Right lobe of liver (tissue), 6 donors: ENCODE data around the gene ZNF584. TPM values are rescaled to one million over a fixed set of nuclear protein-coding genes. Genes with fewer than 3 reads are reported as not detected.

ENCODE experiments used
- ATAC-seq, 4 donors: fragments of 200-7000 bp; cut with Tn5 transposase; one replicate each; pipeline ENCODE4 v1.9.1; 2020; ENCODE audit warnings: mild to moderate bottlenecking in 4 of 4, moderate library complexity in 4 of 4
- DNase-seq, 3 donors: peaks; one replicate each; pipeline ENCODE4 v3.0.0-alpha.2; 2020
- H3K27ac ChIP-seq, 3 donors: fragments of 200-600 bp; one replicate each; pipeline ENCODE4 v1.8.0; 2022
- H3K27me3 ChIP-seq, 2 donors: fragments of 200-600 bp; one replicate each; pipeline ENCODE4 v1.8.0; 2022
- H3K36me3 ChIP-seq, 4 donors: fragments of 200-600 bp; sonication (generic) in 1 of 4; one replicate each; pipeline versions ENCODE4 v1.5.1 to v1.8.0; 2017 to 2022; ENCODE audit warnings: control low read depth in 1 of 4
- H3K4me1 ChIP-seq, 4 donors: fragments of 200-600 bp; sonication (generic) in 1 of 4; one replicate each; pipeline versions ENCODE4 v1.5.1 to v1.8.0; 2017 to 2022; ENCODE audit warnings: control low read depth in 1 of 4
- H3K4me3 ChIP-seq, 3 donors: fragments of 200-600 bp; one replicate each; pipeline ENCODE4 v1.8.0; 2022
- H3K9me3 ChIP-seq, 4 donors: fragments of 200-600 bp; sonication (generic) in 1 of 4; one replicate each; pipeline versions ENCODE4 v1.5.1 to v1.8.0; 2017 to 2022; ENCODE audit warnings: control low read depth in 1 of 4
- POLR2A ChIP-seq: fragments of 450-650 bp; IDR thresholded peaks from one replicate; pipeline ENCODE4 v1.6.1; 2017; ENCODE audit warnings: antibody characterized with exemption, mild to moderate bottlenecking
- WGBS: methylation state at CpG from one replicate; pipeline ENCODE4 v1.1.6; 2018; ENCODE audit warnings: low coverage, low lambda C conversion rate; ENCODE audit not compliant: insufficient coverage; ENCODE audit errors: missing lambda C conversion rate; 5-methylcytosine and 5-hydroxymethylcytosine counted together
- intact Hi-C, 2 donors: fragments of 100-400 bp; cut with DNase I; formaldehyde crosslinking; loops; one replicate each; pipeline versions ENCODE4 v1.11.2 to v1.14.1; 2022
- total RNA-seq, 6 experiments: library from RNA; depleted of rRNA in 2 of 6; stranded (reverse); fragments of >200 nt in 2 of 6; fragmentation: NEBNext Ultra II Directional in 3 of 6; extraction: Animal tissue kit (Norgen Biotek cat#: 25700) in 3 of 6; gene quantifications; one replicate each; pipeline versions ENCODE4 v1.1.0 to v1.2.4, GENCODE V29; 2016 to 2023
- TF ChIP-seq, protein P1 (sequence below), 4 donors: fragments of 200-600 bp in 3 of 4; fragments of 450-650 bp in 1 of 4; IDR thresholded peaks; one replicate each; pipeline versions ENCODE4 v1.5.1 to v1.8.0; 2016 to 2022; ENCODE audit warnings: antibody characterized with exemption in 4 of 4, mild to moderate bottlenecking in 2 of 4
- donor health status: DM: no; HTN: yes; CAD: no.
- donor health status: DM: no; HTN: no; CAD: no.
- donor health status: DM: no; HTN: no; CAD: no.
- donor health status: DM: no; HTN: yes; CAD: no.
- donor health status: DM: no; HTN: yes; CAD: no.

ZNF584 gene
- total RNA-seq, 6 experiments from 2014 or later: 5.6 to 12.1 (median 6.6) TPM

DNA sequence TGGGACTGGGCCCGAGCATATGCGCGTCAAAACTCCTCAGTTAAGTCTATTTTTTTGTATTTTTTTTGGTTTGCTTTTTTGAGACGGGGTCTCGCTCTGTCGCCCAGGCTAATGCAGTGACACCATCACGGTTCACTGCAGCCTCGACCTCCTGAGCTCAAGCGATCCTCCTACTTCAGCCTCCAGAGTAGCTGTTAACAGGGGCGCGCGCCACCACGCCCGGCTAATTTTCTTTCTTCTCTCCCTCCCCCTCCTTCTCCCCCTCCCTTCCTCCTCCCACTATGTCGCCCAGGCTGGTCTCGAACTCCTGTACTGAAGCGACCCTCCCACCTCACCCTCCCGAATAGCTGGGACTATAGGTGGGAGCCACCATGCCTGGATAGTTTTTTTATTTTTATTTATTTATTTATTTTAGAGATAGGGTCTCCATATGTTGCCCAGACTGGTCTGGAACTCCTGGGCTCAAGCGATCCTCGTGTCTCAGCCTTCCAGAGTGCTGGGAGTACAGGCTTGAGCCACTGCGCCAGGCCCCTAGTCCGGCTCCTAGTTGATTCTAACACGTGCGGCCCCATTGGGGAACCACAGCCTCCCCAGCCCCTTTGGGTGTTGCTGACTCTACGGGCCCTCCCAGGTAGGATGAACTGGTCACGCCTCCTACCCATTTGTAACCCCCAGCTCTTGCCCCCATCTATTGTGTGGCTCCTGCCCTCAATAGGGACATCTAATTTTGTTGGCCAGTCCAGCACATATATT lies 26.8 kb upstream of the ZNF584 start:
- Histone ChIP-seq H3K4me3 (peak overlapping the region; percentile 50 to 99 (median 77)), H3K27me3 (no peaks in the 10 kb centered on the region), H3K27ac (peak overlapping the region in 2 of 3 donors; percentile 51 to 56), H3K4me1 (peaks cover 0 to 26% (median 6%) of the 10 kb centered on the region in 4 donors), H3K36me3 (no peaks in the 10 kb centered on the region), H3K9me3 (no peaks in the 10 kb centered on the region)
- intact Hi-C loops: no loop called here
- no peak for TF ChIP-seq POLR2A
- TF ChIP-seq, protein P1, sequence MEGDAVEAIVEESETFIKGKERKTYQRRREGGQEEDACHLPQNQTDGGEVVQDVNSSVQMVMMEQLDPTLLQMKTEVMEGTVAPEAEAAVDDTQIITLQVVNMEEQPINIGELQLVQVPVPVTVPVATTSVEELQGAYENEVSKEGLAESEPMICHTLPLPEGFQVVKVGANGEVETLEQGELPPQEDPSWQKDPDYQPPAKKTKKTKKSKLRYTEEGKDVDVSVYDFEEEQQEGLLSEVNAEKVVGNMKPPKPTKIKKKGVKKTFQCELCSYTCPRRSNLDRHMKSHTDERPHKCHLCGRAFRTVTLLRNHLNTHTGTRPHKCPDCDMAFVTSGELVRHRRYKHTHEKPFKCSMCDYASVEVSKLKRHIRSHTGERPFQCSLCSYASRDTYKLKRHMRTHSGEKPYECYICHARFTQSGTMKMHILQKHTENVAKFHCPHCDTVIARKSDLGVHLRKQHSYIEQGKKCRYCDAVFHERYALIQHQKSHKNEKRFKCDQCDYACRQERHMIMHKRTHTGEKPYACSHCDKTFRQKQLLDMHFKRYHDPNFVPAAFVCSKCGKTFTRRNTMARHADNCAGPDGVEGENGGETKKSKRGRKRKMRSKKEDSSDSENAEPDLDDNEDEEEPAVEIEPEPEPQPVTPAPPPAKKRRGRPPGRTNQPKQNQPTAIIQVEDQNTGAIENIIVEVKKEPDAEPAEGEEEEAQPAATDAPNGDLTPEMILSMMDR (IDR thresholded peaks at IDR 0.05): no peak
- 15% methylated on average over 20 of the region's 26 CpGs for WGBS
- DNase-seq (peak in 1 of 3 donors; percentile 25), ATAC-seq (no peak)

DNA sequence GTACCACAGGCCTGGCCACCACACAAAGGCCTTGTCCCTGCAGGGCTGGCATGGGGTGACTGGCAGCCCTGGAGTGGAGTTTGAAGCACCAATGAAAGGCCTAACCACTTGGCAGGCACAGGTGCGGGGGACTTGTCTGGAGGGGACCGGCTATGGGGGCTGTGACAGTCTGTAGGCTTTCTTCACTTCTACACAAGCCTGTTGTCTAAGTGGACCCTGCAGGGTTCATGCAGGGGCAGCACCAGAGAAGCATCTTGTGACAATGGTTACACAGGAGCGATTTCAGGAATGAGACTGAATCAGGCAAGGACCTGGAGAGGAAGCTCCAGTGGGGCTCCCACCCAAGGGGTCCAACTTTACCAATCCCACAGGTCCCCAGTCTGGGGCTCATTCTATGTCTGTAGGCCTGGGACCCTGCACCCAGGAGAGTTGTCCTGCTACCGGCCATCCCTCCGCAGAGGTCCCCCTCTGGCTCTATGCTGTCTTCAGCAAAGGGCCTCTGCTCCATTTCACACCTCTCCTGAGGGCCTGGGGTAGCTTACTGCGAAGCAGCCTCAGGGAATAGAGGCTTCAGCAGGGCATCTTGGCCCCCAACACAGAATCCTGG lies 25.3 kb upstream of the ZNF584 start:
- intact Hi-C loops: no loop called here
- 88% methylated on average over 3 of the region's 6 CpGs for WGBS
- Histone ChIP-seq H3K9me3 (no peaks in the 10 kb centered on the region), H3K27me3 (no peaks in the 10 kb centered on the region), H3K4me1 (peaks cover 0 to 31% (median 8%) of the 10 kb centered on the region in 4 donors), H3K36me3 (no peaks in the 10 kb centered on the region), H3K4me3 (no peak overlapping the region), H3K27ac (no peak overlapping the region)
- TF ChIP-seq POLR2A: no peak
- TF ChIP-seq, protein P1 (IDR thresholded peaks at IDR 0.05): no peak
- DNase-seq (peak in 1 of 3 donors; percentile 13), ATAC-seq (no peak)

- 83% methylated on average over 3 of the region's 9 CpGs for WGBS
- intact Hi-C loops: no loop called here
- Histone ChIP-seq H3K9me3 (no peaks in the 10 kb centered on the region), H3K4me1 (peaks cover 0 to 23% (median 6%) of the 10 kb centered on the region in 4 donors), H3K27ac (peak overlapping the region in 1 of 3 donors; percentile 93), H3K27me3 (no peaks in the 10 kb centered on the region), H3K4me3 (peak overlapping the region in 2 of 3 donors; percentile 67 to 92), H3K36me3 (peaks cover 0 to 12% (median 0%) of the 10 kb centered on the region in 4 donors)
- ATAC-seq (no peak), DNase-seq (peak in 1 of 3 donors; percentile 17)
- no peak for TF ChIP-seq POLR2A
- TF ChIP-seq, protein P1 (IDR thresholded peaks at IDR 0.05): no peak
These were observed 23.0 kb upstream of the ZNF584 start for GRCh38 chr19:58385313-58385890.

DNA sequence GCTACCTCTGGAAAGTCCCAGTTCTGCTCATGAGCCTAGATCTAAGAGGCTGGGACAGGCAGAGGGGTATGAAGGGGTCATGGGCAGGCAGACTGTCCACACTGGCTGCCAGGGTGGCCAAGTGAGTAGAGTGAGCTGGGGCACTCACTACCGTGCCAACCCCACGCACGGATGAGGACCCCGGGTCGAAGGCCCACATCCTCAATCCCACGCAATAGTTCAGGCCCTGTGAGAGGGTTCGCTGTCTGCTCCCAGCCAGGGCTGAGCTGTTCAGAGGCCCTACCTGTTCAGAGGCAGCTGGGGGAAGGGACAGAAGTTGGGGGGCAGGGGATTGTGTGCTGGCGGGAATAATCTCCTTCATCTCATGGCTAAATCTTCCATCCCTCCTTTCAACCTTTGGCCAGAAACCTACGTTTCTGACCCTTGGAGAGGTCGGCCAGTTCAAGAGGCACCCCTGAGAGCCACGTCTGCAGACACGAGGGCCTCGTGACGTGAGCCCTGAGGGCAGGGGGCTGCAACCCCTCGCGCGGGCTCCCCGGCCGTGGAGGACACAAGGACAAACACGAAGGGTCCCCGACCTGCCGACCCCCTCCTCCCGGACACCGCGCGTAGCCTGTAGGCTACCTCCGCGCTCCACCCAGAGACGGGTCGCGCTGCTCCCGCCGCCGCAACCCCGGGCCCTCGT lies 22.4 kb upstream of the ZNF584 start:
- 31% methylated on average over 4 of the region's 36 CpGs for WGBS
- H3K27ac ChIP-seq: peak overlapping the region; percentile 93 to 98 (median 94)
- peak overlapping the region; percentile 67 to 92 (median 87) for H3K4me3 ChIP-seq
- ATAC-seq (peak; percentile 4 to 15 (median 12)), DNase-seq (peak in 1 of 3 donors; percentile 19)
- no peaks in the 10 kb centered on the region for H3K9me3 ChIP-seq
- intact Hi-C loops: no loop called here
- H3K36me3 ChIP-seq: peaks cover 0 to 14% (median under 1%) of the 10 kb centered on the region in 4 donors
- TF ChIP-seq, protein P1 (IDR thresholded peaks at IDR 0.05): no peak
- TF ChIP-seq POLR2A: no peak
- H3K4me1 ChIP-seq: peaks cover 0 to 23% (median 6%) of the 10 kb centered on the region in 4 donors
- no peaks in the 10 kb centered on the region for H3K27me3 ChIP-seq
